Activated CD4-positive, CD25-positive, alpha-beta regulatory T cell (primary cell): ENCODE results near the gene AOX1.
"Not testable (repeated sequence)": the region's sequence is repeated elsewhere in the genome, so short reads cannot be mapped to it uniquely, and the experiment has no call there.

Experiments
- DNase-seq, 4 experiments: peaks; one replicate each; lab custom pipeline; 2025; lab: John Stamatoyannopoulos, UW

The AOX1 gene

DNA sequence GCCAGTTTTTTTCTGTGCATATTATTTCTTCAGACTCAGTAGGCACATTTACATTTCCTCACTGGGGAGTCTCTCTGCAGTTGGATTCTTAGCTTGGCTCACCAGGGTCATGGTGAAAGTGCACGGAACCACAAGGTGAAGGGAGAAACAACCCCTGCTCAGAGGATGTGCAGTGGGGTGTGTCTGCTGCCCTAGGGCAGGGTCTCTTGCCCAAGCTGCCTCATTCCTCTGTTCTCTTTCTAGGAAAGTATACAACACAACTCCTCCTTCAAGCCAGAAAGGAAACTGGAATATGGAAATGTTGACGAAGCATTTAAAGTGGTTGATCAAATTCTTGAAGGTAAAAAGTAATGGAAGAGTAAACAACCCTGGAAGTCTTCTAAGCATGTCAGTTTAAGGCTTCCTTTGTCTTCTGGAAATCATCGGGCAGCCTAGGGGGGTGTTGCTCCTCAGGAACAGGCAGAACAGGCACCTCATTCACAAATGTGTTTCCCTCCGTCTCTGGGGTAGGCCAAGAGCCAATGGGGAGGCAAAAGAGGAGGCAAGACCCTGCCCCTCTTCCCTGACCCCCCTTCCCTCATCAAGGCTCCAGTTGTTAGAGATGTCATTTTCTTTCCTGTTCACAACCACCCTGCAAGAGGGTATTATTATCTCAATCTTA, 41.4 kb downstream of the AOX1 start:
- no peak for DNase-seq

DNA sequence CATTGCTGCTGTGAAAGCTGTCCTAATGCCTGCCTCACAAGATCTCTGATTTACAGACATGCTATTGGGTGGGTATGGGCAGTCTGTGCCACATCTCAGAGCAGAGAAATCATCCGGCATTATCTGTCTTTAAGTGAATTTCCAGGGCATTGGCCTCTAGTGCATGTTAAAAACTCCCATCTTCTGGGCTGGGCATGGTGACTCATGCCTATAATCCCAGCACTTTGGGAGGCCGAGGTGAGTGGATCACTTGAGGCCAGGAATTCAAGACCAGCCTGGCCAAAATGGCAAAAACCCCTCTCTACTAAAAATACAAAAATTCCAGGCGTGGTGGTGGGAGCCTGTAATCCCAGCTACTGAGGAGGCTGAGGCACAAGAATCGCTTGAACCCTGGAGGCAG, 42.6 kb downstream of the AOX1 start:
- DNase-seq: not testable (repeated sequence)

DNA sequence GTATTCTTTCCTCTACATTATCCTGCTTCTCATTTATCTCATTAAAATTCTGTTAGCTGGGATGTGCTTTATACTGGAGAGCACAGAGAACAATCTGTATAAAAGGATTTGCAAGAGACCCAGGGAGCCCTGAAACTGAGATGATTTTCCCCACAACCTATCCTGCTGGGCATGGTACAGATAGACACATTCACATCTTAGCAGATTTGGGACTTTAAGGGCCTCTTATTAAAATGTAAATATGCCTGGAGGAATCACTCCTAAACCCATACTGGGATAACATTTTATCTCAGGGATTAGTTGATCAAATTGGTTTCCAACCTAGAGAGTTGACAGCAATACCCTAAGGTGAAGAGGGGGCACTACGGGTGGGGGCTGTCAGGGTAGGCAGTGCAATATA, 45.5 kb downstream of the AOX1 start:
- no peak for DNase-seq

DNA sequence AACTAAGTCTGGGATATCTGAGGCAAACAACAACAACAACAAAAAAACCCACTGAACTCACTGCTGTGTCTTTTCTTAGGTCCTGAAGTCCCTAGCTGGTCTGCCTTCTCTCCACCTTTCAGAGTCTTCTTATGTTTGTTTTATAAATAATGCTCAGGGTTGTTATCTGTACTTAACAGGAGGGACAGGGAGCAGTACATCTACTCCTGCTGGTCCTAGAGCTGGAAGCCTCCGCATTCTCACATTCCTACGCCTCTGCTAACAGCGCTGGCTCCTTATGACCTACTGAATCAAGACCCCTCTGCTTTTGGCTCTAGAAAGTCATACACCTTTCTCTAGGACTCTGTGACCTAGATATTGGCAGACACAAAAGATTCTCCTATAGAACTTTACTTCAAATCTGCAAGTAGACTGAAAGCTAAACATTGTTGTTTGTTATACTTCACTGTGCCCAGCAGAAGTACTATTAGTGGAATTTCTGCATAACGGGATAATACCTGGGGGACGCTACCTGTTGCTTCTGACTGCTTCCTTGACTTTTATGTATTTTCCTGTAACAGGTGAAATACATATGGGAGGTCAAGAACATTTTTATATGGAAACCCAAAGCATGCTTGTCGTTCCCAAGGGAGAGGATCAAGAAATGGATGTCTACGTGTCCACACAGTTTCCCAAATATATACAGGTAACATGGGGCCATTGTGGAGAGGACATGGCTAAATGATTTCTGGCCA, 48.6 kb downstream of the AOX1 start:
- DNase-seq: no peak

DNA sequence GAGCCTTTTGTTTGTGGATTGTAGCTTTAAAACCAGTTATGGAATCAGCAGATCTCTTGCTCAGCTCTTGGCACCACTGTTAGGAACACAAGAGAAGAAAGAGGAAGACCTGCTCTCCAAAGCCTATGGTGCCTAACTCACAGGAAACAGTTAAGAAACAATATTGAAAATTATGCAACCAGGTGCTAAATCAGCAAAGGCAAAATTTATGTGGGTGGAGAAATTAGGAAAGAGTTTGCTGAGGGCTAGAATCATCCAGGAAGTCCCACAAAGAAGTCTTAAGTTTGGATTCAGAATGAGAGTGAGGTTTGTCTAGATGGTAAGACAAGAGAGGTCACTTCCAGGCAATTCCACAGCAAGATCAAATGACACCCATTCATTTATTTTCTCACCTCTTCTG, 49.4 kb downstream of the AOX1 start:
- no peak for DNase-seq

DNA sequence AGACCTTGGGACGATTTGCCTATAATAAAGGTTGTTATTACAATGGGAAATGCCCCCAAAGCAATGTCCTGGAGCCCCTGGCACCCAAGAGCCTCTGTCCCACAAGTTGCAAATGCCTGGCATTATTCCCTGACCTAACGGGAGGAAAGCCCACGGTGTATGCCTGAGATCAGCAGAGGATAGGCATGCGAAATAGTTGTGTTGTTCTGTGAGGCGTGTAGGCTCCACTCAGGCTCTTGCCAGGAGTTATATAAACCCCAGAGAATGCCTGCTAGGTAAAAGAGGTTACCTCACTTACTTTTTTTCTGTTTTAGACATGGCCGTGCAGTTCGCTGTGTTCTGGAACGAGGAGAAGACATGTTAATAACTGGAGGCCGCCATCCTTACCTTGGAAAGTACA, 52.1 kb downstream of the AOX1 start:
- no peak for DNase-seq

DNA sequence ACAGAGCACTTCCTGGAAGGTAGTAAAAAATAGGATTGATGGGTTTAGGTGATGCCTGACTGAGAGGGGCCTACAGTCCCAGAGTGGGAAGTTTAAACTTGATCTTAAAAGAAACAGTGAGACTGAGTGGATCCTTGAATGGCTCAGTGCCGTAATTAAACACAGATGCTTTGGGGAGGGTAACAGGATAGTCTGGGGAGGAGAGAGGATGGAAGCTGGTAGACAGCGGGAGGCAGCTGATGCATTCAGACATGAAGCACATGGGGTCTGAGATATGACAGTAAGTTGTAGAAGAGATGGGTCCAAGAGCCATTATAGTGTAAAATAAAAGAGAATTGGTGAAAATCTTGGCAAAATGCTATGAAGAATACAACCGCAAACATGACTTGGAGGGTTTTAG, 54.4 kb downstream of the AOX1 start:
- DNase-seq: no peak

DNA sequence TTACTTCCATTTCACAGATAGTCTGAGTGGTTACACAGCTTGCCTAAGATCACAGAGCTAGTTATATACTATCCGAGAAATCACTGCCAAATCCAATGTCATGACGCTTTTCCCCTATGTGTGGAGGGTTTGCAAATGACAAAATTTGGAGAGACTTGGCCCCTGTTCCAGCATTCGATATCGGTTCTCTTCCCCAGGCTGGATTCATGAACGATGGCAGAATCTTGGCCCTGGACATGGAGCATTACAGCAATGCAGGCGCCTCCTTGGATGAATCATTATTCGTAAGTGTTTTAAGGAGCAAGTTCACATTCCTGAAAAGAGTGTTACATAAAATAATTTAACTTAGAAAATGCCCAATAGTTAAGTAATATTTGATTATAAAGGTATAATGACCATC, 55.1 kb downstream of the AOX1 start:
- no peak for DNase-seq

DNA sequence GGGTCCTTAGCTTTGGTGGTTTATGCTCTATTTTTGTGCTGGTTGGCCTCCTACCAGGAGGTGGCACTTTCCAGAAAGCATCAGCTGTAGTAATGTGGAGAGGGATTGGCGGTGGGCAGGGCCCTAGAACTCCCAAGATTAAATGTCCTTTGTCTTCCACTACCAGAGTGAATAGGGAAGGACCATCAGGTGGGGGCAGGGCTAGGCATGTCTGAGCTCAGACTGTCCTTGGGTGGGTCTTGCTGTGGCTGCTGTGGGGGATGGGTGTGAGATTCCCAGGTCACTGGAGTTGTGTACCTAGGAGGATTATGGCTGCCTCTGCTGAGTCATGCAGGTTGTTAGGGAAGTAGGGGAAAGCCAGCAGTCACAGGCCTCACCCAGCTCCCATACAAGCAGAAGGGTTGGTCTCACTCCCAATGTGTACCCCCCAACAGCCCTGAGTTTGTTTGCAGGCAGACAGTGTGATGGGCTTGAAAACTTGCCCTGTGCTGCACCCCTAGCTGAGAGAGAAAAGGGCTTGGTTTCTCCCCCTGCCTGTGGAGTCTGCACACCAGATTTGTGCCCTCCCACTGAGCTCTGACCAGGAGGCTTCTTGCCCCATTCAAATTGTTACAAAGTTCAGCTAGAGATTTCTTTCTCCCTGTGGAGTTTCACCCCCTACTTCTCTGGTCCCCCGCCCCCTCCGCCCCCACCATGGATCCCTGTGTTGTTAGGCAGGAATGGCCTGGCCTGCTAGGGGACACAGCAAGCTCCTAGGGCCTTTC, 62.9 kb downstream of the AOX1 start:
- DNase-seq: not testable (repeated sequence)

DNA sequence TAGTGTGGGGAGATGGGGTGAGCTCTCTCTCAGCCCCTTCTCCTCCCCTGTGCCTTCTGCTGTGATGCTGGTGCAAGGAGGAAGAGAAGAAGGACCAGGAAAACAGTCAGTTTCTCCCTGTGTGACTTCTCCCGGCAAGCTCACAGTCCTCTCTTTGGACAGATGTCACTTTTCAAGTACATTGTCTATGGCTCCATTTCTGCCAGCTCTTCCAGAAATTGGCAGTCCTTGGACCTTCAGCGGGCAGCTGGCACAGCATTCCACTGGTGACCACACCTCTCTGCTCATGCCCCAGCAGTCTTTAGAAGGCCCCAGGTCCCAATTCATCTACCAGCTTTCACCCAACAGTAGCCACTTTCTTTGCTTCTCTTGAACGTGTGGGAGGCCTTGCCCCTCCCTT, 63.9 kb downstream of the AOX1 start:
- DNase-seq: no peak

DNA sequence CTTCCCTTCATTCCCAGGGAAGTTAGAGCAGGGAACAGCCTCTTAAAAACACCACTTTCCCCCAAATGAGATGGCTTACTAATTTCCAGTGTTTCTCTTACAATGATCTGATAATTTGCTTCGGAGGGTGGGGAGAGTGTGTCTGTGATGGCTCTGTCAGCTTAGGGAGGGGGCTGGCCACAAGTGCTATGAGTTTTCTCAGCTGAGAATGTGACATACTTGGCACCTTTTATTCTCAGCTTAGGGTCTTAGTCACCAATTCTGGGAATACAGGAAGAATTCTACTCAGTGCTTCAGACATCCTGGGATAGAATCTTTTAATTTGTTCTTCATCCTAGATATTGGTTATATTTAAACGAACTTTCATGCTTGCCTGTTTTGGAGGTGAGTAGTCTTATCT, 64.4 kb downstream of the AOX1 start:
- no peak for DNase-seq

DNA sequence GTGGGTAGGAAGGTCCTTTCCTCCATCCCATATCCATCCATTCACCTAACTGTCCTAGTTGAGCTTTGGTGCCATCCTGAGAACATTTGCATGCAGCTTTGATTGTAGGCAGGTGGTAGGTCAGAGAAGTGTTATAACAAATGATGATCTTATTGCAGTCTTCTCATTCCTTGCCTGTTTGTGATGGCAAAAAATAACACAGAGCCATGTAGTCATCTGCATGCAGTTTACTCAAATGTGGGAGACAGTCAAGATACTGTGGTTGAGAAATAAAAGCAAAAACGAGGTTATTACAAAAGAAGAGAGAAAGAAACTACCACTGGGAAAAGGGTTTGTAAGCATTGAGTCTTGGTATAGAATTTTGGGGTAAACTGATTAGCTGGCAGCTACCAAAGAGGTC, 66.3 kb downstream of the AOX1 start:
- no peak for DNase-seq

DNA sequence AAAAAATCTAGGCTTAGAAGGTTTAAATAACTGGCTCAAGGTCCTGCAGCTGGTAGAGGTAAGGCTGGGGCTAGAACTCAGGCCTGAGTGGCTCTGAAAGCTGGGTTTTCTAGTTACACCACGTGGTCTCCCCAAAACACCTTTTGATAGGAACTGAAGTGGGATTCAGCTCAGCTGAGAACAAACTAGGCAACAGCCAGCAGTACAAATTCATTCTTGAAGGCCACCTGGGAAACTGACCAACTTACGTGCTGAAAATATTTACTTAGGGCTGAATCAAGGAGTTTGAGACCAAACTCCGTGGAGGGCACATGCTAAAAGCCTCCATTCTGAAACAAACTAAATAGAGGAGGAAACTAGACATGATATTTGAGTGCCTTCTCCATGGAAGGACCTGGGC, 67.2 kb downstream of the AOX1 start:
- no peak for DNase-seq

DNA sequence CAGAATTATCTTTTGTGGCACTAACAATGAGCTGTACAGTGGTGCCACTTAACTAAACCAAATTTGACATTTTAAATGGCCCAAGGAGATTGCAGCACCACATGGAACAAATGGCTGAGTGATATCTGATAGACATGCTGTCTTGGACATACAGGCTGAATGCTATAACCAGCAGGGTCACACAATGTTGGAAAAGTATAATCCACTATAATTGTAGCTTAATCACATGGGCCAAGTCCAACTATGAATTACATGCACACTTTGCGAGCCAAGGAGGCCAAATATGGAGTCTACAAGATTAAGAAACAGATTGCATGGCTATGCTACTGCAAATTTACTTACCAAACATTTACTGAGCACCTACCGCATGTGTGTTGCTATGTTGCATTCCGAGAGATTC, 69.0 kb downstream of the AOX1 start:
- DNase-seq: no peak

DNA sequence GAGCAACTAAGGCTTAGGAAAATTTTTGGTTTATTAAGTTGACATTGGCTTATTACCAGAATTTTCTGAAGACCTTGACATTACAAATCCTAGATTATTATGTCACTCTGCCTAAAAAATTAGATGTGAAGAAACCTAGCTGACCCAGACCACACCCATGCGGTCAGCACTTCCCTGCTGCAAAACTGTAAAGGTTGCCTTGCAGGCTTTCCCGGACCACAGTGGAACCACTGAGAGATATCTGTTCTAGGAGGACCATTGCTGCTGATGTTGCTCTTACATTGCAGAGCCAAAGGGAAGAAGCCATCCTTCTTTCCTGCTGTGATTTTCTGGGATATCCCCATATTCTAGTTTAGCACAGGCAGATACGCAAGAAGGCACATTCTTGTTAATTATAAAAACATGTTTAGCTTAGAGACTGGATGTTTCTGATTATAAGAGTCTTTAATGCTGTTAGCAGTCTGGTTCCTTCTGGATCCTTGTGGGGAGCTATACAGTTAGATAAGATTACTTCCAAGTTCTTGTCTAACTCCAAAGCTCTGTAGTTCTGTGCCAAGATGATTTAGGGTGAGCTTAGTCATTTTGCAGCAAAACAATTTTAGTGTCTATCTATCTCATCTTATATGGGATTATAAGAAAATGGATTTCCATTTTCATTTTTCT, 70.2 kb downstream of the AOX1 start:
- no peak for DNase-seq

DNA sequence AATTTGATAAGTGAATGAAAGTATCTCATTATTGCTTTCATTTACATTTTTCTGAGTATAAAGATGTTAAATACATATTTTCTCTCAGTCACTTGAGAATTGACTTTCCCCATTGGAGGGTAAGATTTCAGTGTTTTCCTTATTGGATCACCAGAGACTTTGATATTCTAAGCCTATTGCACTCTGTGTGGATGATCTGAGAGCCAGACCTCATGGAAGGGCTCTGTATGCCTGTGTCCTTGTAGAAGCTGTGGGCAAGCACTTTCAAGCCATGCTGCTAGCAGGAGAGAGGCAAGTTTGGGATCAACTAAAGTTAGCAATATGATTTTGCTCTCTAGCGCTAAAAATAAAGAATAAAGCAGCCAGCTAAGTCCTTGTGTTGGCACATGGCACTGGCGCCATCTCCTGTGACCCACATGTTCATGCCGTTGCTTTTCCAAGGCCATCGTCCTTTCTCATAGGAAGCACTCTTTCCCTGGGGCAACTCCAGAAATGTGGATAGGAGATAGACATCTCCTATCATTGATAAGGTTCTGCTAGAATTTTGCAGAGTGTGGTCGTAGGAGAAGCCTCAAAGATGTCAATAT, 72.6 kb downstream of the AOX1 start:
- DNase-seq: no peak

DNA sequence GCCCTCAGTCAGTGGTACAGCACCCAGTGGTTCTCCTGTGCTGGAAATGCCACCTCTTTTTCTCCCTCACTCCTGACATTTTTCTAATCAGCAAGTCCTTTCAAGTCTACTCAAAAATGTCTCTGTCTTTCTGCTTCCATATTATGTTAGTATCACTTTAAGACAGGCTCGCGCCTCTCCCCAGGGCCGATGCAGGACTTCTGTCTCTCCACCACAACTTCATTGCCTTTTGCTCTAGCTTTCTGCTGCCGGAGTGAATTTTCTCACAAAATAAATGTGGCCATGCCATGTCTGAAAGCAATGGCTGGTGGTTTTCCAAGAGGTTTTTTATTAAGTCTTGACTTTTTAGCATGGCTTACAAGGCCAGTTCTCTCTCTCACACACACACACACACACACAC, 73.6 kb downstream of the AOX1 start:
- DNase-seq: no peak

DNA sequence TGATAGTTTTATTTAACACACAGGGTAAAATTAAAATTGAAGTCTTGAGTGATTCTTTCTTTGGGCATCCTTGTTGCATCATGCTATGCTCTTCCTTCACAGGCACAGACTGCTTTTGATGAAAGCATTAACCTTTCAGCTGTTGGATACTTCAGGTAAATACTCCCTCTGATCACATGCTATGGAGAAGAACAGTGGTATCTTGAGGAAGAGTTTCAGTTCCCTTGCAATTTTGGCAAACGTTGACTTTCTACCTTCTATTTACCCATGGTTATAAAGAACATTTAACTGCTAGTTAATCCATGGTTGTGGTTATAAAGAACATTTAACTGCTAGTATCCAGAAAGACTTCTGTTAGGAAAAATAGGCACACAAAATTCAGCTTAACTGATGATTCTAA, 75.7 kb downstream of the AOX1 start:
- no peak for DNase-seq

DNA sequence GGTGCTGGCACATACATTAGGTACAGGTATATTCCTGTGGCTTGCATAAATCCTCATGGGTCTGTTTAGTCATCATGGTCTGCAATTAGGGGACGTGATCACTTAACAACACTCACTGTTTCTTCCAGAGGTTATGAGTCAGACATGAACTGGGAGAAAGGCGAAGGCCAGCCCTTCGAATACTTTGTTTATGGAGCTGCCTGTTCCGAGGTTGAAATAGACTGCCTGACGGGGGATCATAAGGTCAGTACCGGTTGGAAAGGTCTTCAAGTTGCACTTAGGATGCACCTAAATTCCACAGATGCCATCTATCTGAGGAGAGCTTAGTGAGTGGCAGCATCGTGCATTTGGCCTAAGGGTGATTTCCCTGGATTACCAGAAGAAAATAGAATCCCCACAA, 76.9 kb downstream of the AOX1 start:
- no peak for DNase-seq

DNA sequence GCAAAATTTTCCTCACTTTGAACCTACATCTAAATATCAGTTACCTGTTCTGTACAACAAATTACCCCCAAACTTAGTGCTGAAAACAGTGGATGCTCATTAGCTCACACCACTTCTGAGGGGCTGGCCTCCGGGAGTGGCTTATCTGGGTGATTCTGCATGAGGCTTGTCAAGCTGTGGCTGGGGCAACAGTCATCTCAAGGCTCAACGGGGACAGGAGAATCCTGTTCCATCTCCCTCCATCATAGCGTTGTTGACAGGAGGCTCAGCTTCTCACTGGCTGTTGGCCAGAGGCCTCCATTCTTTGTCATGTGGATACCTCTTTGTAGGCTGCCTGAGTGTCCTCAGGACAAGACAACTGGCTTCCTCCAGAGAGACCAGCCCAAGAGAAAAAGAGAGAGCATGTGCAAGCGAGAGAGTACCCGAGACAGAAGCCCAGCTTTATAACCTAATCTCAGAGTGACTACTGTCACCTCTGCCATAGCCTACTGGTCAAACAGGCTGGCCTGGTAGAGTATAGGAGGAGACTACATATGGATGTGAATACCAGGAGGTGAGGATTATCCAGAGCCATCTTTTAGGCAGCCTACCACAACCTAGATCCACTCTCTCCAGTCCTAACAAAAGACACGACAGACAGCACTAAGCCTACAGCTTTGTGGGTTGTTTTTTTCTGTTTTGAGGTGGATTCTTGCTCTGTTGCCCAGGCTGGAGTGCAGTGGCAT, 79.1 kb downstream of the AOX1 start:
- no peak for DNase-seq

DNA sequence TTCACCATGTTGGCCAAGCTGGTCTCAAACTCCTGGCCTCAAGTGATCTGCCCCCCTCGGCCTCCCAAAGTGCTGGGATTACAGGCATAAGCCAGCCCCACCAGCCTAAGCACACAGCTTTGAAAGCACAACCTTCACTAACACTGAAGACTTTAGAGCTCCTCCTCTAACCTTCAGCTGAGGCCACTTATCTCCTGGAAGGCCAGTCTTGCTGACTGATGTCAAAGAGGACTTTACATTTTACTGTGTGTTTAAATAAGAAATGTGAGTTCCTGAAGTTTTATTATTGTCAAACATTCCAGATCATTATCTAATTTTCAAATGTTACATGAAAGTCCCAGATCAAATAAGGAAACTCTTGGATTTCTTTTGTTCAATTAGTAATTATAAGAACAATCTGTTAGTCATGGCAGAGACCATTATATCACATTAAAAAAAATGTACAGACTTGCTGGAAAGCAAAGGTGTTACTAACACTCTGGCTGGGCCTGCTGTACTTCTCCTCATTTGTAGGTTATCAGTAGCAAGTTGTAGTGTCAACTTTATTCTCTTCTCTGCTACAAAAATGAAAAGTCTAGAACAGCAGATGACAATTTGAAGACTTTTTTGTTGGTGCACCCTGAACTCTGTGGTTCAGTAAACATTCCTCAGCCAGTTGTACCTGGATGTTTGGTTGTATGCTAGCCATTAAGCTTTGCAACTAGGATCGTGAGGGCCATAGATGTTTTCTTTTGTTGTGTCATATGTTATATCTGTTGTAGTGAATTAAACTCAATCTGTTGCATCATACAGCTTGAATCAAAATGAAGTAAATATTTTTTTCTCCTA, 80.0 kb downstream of the AOX1 start:
- DNase-seq: no peak
